Endodermal cell (in vitro differentiated cells): Measurements from ENCODE around the gene CD247. TPM values are rescaled to one million over a fixed set of nuclear protein-coding genes. Genes with fewer than 3 reads are reported as not detected.
A peak's percentile ranks its signal among the peaks of the same experiment; 100 is the strongest.

ENCODE experiments used
- DNase-seq: peaks from one replicate; pipeline ENCODE4 v3.0.0-alpha.2; 2017
- H3K27ac ChIP-seq: 2 replicates; pipeline ENCODE4 v1.5.1; 2013; ENCODE audit warnings: mild to moderate bottlenecking, low read depth, low read length, moderate library complexity
- H3K27me3 ChIP-seq: 2 replicates; pipeline ENCODE4 v1.6.1; 2013; ENCODE audit warnings: mild to moderate bottlenecking, low read length, moderate library complexity; ENCODE audit not compliant: insufficient read depth, control insufficient read depth, poor library complexity, severe bottlenecking
- H3K36me3 ChIP-seq: 2 replicates; pipeline ENCODE4 v1.7.0; 2013; ENCODE audit warnings: mild to moderate bottlenecking, low read length, moderate library complexity; ENCODE audit not compliant: control insufficient read depth, insufficient read depth
- H3K4me1 ChIP-seq: one replicate; pipeline ENCODE4 v1.7.0; 2013; ENCODE audit warnings: low read length; ENCODE audit not compliant: control insufficient read depth, insufficient read depth
- H3K4me3 ChIP-seq: 2 replicates; pipeline ENCODE4 v1.5.1; 2013; ENCODE audit warnings: mild to moderate bottlenecking, low read length, moderate library complexity
- H3K9ac ChIP-seq: 2 replicates; pipeline ENCODE4 v1.6.1; 2013; ENCODE audit warnings: mild to moderate bottlenecking, low read length, moderate library complexity; ENCODE audit not compliant: poor library complexity, severe bottlenecking; ENCODE audit errors: extremely low read depth
- H3K9me3 ChIP-seq: 2 replicates; pipeline ENCODE4 v1.6.1; 2013; ENCODE audit warnings: mild to moderate bottlenecking, low read length, moderate library complexity; ENCODE audit not compliant: control insufficient read depth
- H3K27ac Mint-ChIP-seq: 2 replicates; pipeline ENCODE4 v1.8.0; 2020; ENCODE audit warnings: mixed read lengths
- H3K27me3 Mint-ChIP-seq: 2 replicates; pipeline ENCODE4 v1.8.0; 2021; ENCODE audit warnings: mild to moderate bottlenecking, mixed read lengths; ENCODE audit not compliant: insufficient read depth
- H3K36me3 Mint-ChIP-seq: 2 replicates; pipeline ENCODE4 v1.8.0; 2020; ENCODE audit warnings: low read depth, mixed read lengths
- H3K4me1 Mint-ChIP-seq: 2 replicates; pipeline ENCODE4 v1.8.0; 2020; ENCODE audit warnings: mixed read lengths
- H3K4me3 Mint-ChIP-seq: 2 replicates; pipeline ENCODE4 v1.8.0; 2020; ENCODE audit warnings: mild to moderate bottlenecking, moderate library complexity, mixed read lengths
- H3K9me3 Mint-ChIP-seq: 2 replicates; pipeline ENCODE4 v1.8.0; 2020; ENCODE audit warnings: mild to moderate bottlenecking, mixed read lengths
- CTCF ChIP-seq: fragments of 200-600 bp; sonication (generic); conservative IDR thresholded peaks from 2 replicates; pipeline ENCODE4 v1.5.0; 2021; ENCODE audit warnings: antibody characterized with exemption, mild to moderate bottlenecking
- WGBS, 2 experiments: methylation state at CpG; one replicate each; pipeline versions ENCODE4 v1.1.5 to v1.1.7; 2013; ENCODE audit warnings: missing lambda C conversion rate in 2 of 2, mixed read lengths in 1 of 2; ENCODE audit not compliant: insufficient coverage in 1 of 2, insufficient read length in 1 of 2; 5-methylcytosine and 5-hydroxymethylcytosine counted together
- total RNA-seq, 2 donors: library from RNA; stranded (reverse); fragmentation: NEBNext Ultra II Directional in 1 of 2; extraction: Animal tissue kit (Norgen Biotek cat#: 25700) in 1 of 2; gene quantifications; 2 replicates in 1 of 2; 3 replicates in 1 of 2; pipeline ENCODE4 v1.2.1, GENCODE V29; 2021

CD247 gene
- total RNA-seq, 2 donors from 2014 or later: 0.46 to 0.55 TPM

DNA sequence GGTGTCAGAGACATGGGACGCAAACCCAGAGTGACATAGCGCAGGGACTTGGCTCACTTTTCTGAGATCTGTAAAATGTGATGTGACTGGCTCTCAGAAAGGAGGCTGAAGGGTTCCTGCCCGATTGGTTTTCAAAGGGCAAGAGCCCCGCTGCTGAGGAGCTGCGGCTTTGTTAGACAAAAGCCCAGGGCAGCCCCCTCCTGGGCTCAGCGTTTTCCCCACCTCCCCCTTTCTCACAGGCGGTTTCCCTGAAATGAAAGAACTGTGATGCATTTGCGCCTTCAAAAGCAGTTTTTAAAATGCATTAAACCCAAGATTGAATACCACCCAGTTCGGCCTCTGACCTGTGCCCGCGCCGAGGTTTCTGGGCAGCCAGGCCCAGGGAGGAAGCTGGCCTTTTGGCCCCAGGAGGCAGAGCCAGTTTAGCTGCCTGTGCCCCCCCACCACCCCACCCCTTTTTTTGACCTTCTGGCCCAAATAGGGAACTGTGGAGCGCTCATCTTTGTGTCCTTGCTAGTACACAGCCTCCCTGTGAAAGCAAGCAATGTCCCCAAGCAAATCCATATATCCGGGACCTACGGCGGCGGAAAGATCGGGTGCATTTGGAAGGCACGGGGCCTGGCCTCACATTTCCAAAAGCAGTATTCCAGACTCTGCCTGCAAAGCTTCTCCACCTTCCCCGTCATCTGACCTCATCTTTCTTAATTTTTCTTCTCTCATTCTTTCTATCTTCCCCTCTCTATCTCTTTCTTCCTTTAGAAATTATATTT, 28.6 kb downstream of the CD247 start:
- Histone ChIP-seq H3K9ac (no peak overlapping the region), H3K27ac (peak overlapping the region; percentile 97), H3K27me3 (no peaks in the 10 kb centered on the region), H3K4me1 (peaks cover 5% of the 10 kb centered on the region), H3K36me3 (no peaks in the 10 kb centered on the region), H3K9me3 (no peaks in the 10 kb centered on the region), H3K4me3 (no peak overlapping the region)
- DNase-seq: peak; percentile 87
- Mint-ChIP-seq H3K4me1 (peaks cover 35% of the 10 kb centered on the region), H3K27ac (no peak overlapping the region), H3K36me3 (no peaks in the 10 kb centered on the region), H3K9me3 (no peaks in the 10 kb centered on the region), H3K4me3 (no peak overlapping the region), H3K27me3 (peaks cover 2% of the 10 kb centered on the region)
- TF ChIP-seq CTCF: no peak
- WGBS, 2 experiments: 38 to 44% methylated on average over 19 to 20 of the region's 20 CpGs

DNA sequence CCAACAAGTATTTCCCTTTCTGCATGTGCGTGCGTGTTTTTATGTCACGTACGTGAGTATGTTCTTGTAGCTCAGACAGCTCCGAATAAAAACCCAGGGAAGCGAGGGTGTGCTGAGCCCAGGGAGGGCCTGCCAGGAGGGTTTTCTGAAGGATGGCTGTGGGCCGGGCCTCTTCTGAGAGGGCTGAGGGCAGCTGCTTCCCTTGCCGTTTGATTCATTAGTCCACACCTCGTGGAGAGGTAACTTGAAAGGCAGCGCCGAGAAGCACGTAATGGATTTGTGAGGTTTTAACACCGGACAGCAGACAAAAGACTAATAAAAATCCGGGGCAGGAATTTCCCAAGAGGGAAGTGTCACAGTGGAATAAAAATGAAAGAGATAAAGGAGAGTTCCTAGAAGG, 29.5 kb downstream of the CD247 start:
- H3K36me3 ChIP-seq: no peaks in the 10 kb centered on the region
- Mint-ChIP-seq H3K4me3 (no peak overlapping the region), H3K27ac (no peak overlapping the region)

DNA sequence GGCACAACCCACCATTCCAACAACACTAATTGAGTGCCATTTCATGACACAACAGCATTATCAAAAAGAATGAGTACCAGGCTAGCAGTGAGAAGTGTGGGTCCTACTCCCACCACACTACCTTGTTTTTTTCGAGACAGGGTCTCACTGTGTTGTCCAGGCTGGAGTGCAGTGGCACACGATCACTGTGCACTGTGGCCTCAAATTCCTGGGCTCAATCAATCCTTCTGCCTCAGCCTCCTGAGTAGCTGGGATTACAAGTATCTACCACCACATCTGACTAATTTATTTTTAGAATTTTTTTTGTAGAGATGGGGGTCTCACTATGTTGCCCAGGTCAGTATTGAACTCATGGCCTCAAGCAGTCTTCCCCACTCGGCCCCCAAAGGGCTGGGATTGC, 30.7 kb downstream of the CD247 start:
- Mint-ChIP-seq H3K36me3 (no peaks in the 10 kb centered on the region), H3K4me1 (peaks cover 35% of the 10 kb centered on the region), H3K4me3 (no peak overlapping the region), H3K27me3 (peaks cover 2% of the 10 kb centered on the region), H3K27ac (no peak overlapping the region), H3K9me3 (no peaks in the 10 kb centered on the region)
- H3K4me3 ChIP-seq: no peak overlapping the region
- TF ChIP-seq CTCF: no peak
- no peak overlapping the region for H3K27ac ChIP-seq
- no peak for DNase-seq
- WGBS, 2 experiments: 77 to 86% methylated on average over 2 to 3 of the region's 3 CpGs
- no peaks in the 10 kb centered on the region for H3K9me3 ChIP-seq
- H3K4me1 ChIP-seq: peaks cover 5% of the 10 kb centered on the region
- no peaks in the 10 kb centered on the region for H3K27me3 ChIP-seq
- H3K9ac ChIP-seq: no peak overlapping the region
- no peaks in the 10 kb centered on the region for H3K36me3 ChIP-seq

More for the DNA sequence above, 29.5 kb downstream of the CD247 start:
- H3K27me3 Mint-ChIP-seq: peaks cover 2% of the 10 kb centered on the region
- no peak overlapping the region for H3K9ac ChIP-seq
- H3K27ac ChIP-seq: peak overlapping the region; percentile 97
- DNase-seq: no peak
- WGBS, 2 experiments: 34 to 53% methylated on average over 6 to 14 of the region's 14 CpGs
- H3K9me3 ChIP-seq: no peaks in the 10 kb centered on the region
- no peaks in the 10 kb centered on the region for H3K27me3 ChIP-seq
- H3K4me1 ChIP-seq: peaks cover 5% of the 10 kb centered on the region
- no peaks in the 10 kb centered on the region for H3K36me3 Mint-ChIP-seq
- no peak overlapping the region for H3K4me3 ChIP-seq
- H3K4me1 Mint-ChIP-seq: peaks cover 35% of the 10 kb centered on the region
- no peak for TF ChIP-seq CTCF
- H3K9me3 Mint-ChIP-seq: no peaks in the 10 kb centered on the region
